Measurements from ENCODE around the gene ADAM12. TPM values are rescaled to one million over a fixed set of nuclear protein-coding genes. Genes with fewer than 3 reads are reported as not detected.

Gene ADAM12
- total and polyA plus RNA-seq, 5 donors, result 0.14 to 2.7 (median 1.4) TPM

- no peaks in the 10 kb centered on the region for H3K9me3 ChIP-seq (ENCODE audit: control insufficient read depth, low read length)
- no peak overlapping the region for H3K4me3 ChIP-seq (ENCODE audit: low read length)
- DNase-seq (no peak), ATAC-seq (no peak)
- no peak overlapping the region for H3K27ac ChIP-seq (ENCODE audit: low read length)
- WGBS, result 81% methylated on average over 5 of the region's 5 CpGs
- no peaks in the 10 kb centered on the region for H3K27me3 ChIP-seq (ENCODE audit: control insufficient read depth, insufficient read depth)
- intact Hi-C loops (cut with DNase I), result no loop called here
- H3K4me1 ChIP-seq (ENCODE audit: control insufficient read depth, insufficient read depth, low read length), result no peaks in the 10 kb centered on the region
Observed at GRCh38 chr10:126342680-126343079, 45.6 kb downstream of the ADAM12 start.

DNA sequence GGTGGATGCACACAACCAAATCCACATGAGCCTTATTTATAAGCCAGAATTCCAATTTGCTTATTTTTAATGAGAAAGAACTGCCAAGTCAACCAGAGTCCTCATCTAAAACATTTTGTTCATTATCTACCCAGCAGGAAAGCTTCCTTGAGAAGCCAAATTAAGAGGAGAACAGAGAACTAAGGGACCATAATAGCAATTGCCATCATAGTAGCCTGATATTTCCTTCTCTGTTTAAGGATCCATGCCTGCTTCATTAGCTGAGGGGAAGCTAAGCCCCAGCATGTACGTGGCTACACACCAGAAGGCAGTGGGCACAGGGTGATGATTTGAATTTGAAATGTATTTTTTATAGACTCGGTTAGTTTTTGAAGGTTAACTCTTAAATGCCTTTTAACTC lies 46.8 kb downstream of the ADAM12 start:
- intact Hi-C loops (cut with DNase I), result no loop called here
- WGBS, result 59% methylated on average over 2 of the region's 2 CpGs
- Histone ChIP-seq H3K27me3 (ENCODE audit: control insufficient read depth, insufficient read depth) (no peaks in the 10 kb centered on the region), H3K9me3 (ENCODE audit: control insufficient read depth, low read length) (no peaks in the 10 kb centered on the region), H3K27ac (ENCODE audit: low read length) (no peak overlapping the region), H3K4me3 (ENCODE audit: low read length) (no peak overlapping the region), H3K4me1 (ENCODE audit: control insufficient read depth, insufficient read depth, low read length) (no peaks in the 10 kb centered on the region)
- ATAC-seq (no peak), DNase-seq (no peak)

GRCh38 chr10:126337251-126337810 lies 50.9 kb downstream of the ADAM12 start:
- ATAC-seq, result no peak
- 92% methylated on average over 1 of the region's 1 CpG for WGBS
- intact Hi-C loops (cut with DNase I), result no loop called here

GRCh38 chr10:126336801-126337200 lies 51.5 kb downstream of the ADAM12 start:
- H3K27ac ChIP-seq (ENCODE audit: low read length), result no peak overlapping the region
- intact Hi-C loops (cut with DNase I), result no loop called here
- DNase-seq (no peak), ATAC-seq (no peak)
- H3K27me3 ChIP-seq (ENCODE audit: control insufficient read depth, insufficient read depth), result no peaks in the 10 kb centered on the region
- no peak overlapping the region for H3K4me3 ChIP-seq (ENCODE audit: low read length)
- H3K4me1 ChIP-seq (ENCODE audit: control insufficient read depth, insufficient read depth, low read length), result no peaks in the 10 kb centered on the region
- 86% methylated on average over 9 of the region's 9 CpGs for WGBS
- H3K9me3 ChIP-seq (ENCODE audit: control insufficient read depth, low read length), result no peaks in the 10 kb centered on the region

More at GRCh38 chr10:126337251-126337810, 50.9 kb downstream of the ADAM12 start:
- H3K9me3 ChIP-seq (ENCODE audit: control insufficient read depth, low read length), result no peaks in the 10 kb centered on the region
- H3K27ac ChIP-seq (ENCODE audit: low read length), result no peak overlapping the region
- no peak overlapping the region for H3K4me3 ChIP-seq (ENCODE audit: low read length)
- no peaks in the 10 kb centered on the region for H3K4me1 ChIP-seq (ENCODE audit: control insufficient read depth, insufficient read depth, low read length)
- no peaks in the 10 kb centered on the region for H3K27me3 ChIP-seq (ENCODE audit: control insufficient read depth, insufficient read depth)
- DNase-seq, result no peak

DNA sequence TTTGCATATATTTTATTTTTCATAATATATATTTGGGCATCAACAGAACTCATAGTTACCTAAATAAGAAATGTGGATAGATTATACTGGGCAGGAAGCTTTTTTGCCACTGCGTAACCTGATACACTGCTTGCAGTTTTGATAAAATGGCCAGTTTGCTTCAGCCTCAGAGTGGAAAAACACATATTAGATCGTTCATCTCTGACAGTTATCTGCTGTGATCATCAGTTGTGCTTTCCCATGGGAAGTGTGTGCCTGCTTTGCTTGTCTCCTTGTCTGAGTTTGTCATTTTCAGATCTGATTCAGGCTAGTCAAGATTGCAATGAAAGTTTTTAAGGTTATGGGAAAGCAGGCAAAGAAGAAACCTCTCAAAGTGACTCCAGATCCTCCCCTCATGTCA lies 54.0 kb downstream of the ADAM12 start:
- H3K4me3 ChIP-seq (ENCODE audit: low read length), result no peak overlapping the region
- H3K4me1 ChIP-seq (ENCODE audit: control insufficient read depth, insufficient read depth, low read length), result no peaks in the 10 kb centered on the region
- H3K27ac ChIP-seq (ENCODE audit: low read length), result no peak overlapping the region
- DNase-seq (no peak), ATAC-seq (no peak)
- no peaks in the 10 kb centered on the region for H3K9me3 ChIP-seq (ENCODE audit: control insufficient read depth, low read length)
- intact Hi-C loops (cut with DNase I), result no loop called here
- no peaks in the 10 kb centered on the region for H3K27me3 ChIP-seq (ENCODE audit: control insufficient read depth, insufficient read depth)
- WGBS, result 56% methylated on average over 2 of the region's 2 CpGs

GRCh38 chr10:126332576-126332975 lies 55.7 kb downstream of the ADAM12 start:
- WGBS, result 86% methylated on average over 14 of the region's 14 CpGs
- no peak overlapping the region for H3K4me3 ChIP-seq (ENCODE audit: low read length)
- no peak overlapping the region for H3K27ac ChIP-seq (ENCODE audit: low read length)
- intact Hi-C loops (cut with DNase I), result no loop called here
- H3K27me3 ChIP-seq (ENCODE audit: control insufficient read depth, insufficient read depth), result no peaks in the 10 kb centered on the region
- no peaks in the 10 kb centered on the region for H3K4me1 ChIP-seq (ENCODE audit: control insufficient read depth, insufficient read depth, low read length)
- no peaks in the 10 kb centered on the region for H3K9me3 ChIP-seq (ENCODE audit: control insufficient read depth, low read length)
- ATAC-seq (no peak), DNase-seq (no peak)

DNA sequence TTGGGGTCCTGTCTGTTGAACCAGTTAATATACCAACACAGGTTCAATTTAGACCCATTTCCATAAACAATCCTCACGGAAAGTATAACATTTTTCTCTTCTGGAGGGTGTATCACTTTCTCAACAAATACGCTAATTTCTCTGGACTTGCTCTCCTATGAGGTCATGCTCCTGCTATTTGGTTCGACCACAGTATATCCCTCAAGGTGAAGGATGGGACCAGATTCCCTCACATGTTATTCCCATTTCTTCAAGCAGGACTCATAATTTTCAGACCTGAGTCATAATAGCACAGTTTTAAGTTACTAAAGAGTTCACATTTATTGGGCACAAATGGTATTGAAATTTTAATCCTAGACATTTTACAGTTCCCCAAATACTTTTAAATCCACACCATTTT lies 57.2 kb downstream of the ADAM12 start:
- Histone ChIP-seq H3K4me3 (ENCODE audit: low read length) (no peak overlapping the region), H3K9me3 (ENCODE audit: control insufficient read depth, low read length) (no peaks in the 10 kb centered on the region), H3K27ac (ENCODE audit: low read length) (no peak overlapping the region), H3K4me1 (ENCODE audit: control insufficient read depth, insufficient read depth, low read length) (no peaks in the 10 kb centered on the region), H3K27me3 (ENCODE audit: control insufficient read depth, insufficient read depth) (no peaks in the 10 kb centered on the region)
- DNase-seq (no peak), ATAC-seq (no peak)
- 93% methylated on average over 3 of the region's 3 CpGs for WGBS
- intact Hi-C loops (cut with DNase I), result no loop called here

DNA sequence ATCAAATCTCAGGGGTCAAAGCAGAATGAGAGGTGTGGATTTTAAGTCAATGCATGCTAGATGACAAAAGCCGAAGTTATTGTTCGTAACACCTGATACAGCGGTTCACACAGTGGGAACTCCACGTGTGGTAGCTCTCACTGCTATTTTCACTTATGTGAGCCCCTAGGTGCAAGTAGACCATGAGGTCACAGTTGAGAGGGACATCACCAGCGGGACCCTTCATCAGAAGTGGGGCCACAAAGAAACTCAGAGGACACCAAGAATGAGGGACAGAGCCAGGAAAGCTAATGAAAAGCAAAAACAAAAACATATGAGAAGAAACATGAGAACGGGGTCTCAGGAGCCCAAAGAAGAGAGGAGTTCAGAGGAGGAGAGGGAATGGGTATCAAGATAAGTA lies 63.5 kb downstream of the ADAM12 start:
- WGBS, result 87% methylated on average over 6 of the region's 6 CpGs
- Histone ChIP-seq H3K9me3 (ENCODE audit: control insufficient read depth, low read length) (no peaks in the 10 kb centered on the region), H3K27ac (ENCODE audit: low read length) (no peak overlapping the region), H3K4me3 (ENCODE audit: low read length) (no peak overlapping the region), H3K4me1 (ENCODE audit: control insufficient read depth, insufficient read depth, low read length) (no peaks in the 10 kb centered on the region), H3K27me3 (ENCODE audit: control insufficient read depth, insufficient read depth) (no peaks in the 10 kb centered on the region)
- DNase-seq, result no peak
- no peak for ATAC-seq
- intact Hi-C loops (cut with DNase I), result no loop called here

DNA sequence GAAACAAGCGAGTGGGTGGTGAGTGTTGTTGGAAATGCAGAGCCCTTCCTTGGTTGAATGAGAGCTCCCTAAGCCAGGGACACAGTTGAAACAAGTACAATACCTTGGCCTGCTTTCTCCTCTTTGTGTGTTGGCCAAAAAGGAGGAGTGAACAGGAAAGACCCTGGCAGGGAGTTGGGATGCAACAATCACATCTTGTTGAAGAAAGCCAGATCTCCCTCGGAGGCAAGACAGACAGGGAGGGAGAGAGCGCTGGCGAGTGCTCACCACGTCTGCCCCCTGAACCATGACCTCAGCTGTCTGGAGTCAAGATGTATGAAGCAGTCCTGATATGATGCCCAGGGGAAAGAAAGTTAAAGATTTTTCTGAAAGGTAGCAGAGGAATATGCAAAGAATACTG lies 66.8 kb downstream of the ADAM12 start:
- DNase-seq (no peak), ATAC-seq (peak in 1 of 2 donors; percentile 55)
- intact Hi-C loops (cut with DNase I), result no loop called here
- Histone ChIP-seq H3K9me3 (ENCODE audit: control insufficient read depth, low read length) (no peaks in the 10 kb centered on the region), H3K4me1 (ENCODE audit: control insufficient read depth, insufficient read depth, low read length) (no peaks in the 10 kb centered on the region), H3K4me3 (ENCODE audit: low read length) (no peak overlapping the region), H3K27ac (ENCODE audit: low read length) (no peak overlapping the region), H3K27me3 (ENCODE audit: control insufficient read depth, insufficient read depth) (no peaks in the 10 kb centered on the region)
- WGBS, result 61% methylated on average over 5 of the region's 5 CpGs

DNA sequence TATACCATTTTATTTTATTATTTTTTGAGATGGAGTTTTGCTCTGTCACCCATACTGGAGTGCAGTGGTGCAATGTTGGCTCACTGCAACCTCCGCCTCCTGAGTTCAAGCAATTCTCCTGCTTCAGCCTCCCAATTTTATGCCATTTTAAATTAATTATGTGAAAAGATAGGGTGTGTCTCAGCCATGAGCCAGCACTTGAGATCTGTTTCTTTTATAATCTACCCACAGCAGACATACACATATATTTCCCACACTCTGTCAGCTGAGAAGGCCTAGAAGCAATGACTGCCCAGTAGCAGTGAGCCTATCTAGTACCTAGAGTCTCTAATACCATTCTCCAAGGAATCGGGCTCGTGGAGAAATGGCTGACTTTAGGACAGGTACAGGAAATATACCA lies 70.5 kb downstream of the ADAM12 start:
- DNase-seq, result no peak
- WGBS, result 82% methylated on average over 3 of the region's 3 CpGs
- Histone ChIP-seq H3K4me1 (ENCODE audit: control insufficient read depth, insufficient read depth, low read length) (no peaks in the 10 kb centered on the region), H3K27ac (ENCODE audit: low read length) (no peak overlapping the region), H3K27me3 (ENCODE audit: control insufficient read depth, insufficient read depth) (no peaks in the 10 kb centered on the region), H3K4me3 (ENCODE audit: low read length) (no peak overlapping the region), H3K9me3 (ENCODE audit: control insufficient read depth, low read length) (no peaks in the 10 kb centered on the region)
- no peak for ATAC-seq
- intact Hi-C loops (cut with DNase I), result no loop called here

GRCh38 chr10:126315494-126316177 lies 72.6 kb downstream of the ADAM12 start:
- 50% methylated on average over 12 of the region's 12 CpGs for WGBS
- Histone ChIP-seq H3K4me1 (ENCODE audit: control insufficient read depth, insufficient read depth, low read length) (no peaks in the 10 kb centered on the region), H3K27me3 (ENCODE audit: control insufficient read depth, insufficient read depth) (no peaks in the 10 kb centered on the region), H3K27ac (ENCODE audit: low read length) (no peak overlapping the region), H3K4me3 (ENCODE audit: low read length) (no peak overlapping the region), H3K9me3 (ENCODE audit: control insufficient read depth, low read length) (no peaks in the 10 kb centered on the region)
- ATAC-seq, result no peak
- intact Hi-C loops (cut with DNase I), result no loop called here
- no peak for DNase-seq
